ENCODE data around the gene ZBTB38.

The ZBTB38 gene

GRCh38 chr3:141337523-141337854 lies 30.8 kb upstream of the ZBTB38 start:
- DNase-seq: no peak

GRCh38 chr3:141337991-141338390 lies 30.3 kb upstream of the ZBTB38 start:
- no peak for DNase-seq

GRCh38 chr3:141338881-141339280 lies 29.4 kb upstream of the ZBTB38 start:
- DNase-seq: no peak

- DNase-seq: no peak
These were observed 26.8 kb upstream of the ZBTB38 start for GRCh38 chr3:141341536-141341935.

- DNase-seq: no peak
These were observed 25.9 kb upstream of the ZBTB38 start for GRCh38 chr3:141342386-141342785.

- no peak for DNase-seq
These were observed 25.2 kb upstream of the ZBTB38 start for GRCh38 chr3:141343077-141343476.

- no peak for DNase-seq
These were observed 24.4 kb upstream of the ZBTB38 start for GRCh38 chr3:141343865-141344271.

GRCh38 chr3:141345528-141345927 lies 22.8 kb upstream of the ZBTB38 start:
- DNase-seq: no peak

GRCh38 chr3:141346007-141346406 lies 22.3 kb upstream of the ZBTB38 start:
- no peak for DNase-seq

- no peak for DNase-seq
These were observed 21.9 kb upstream of the ZBTB38 start for GRCh38 chr3:141346418-141346817.

- DNase-seq: no peak
These were observed 21.5 kb upstream of the ZBTB38 start for GRCh38 chr3:141346839-141347238.

GRCh38 chr3:141348837-141349236 lies 19.5 kb upstream of the ZBTB38 start:
- no peak for DNase-seq

- no peak for DNase-seq
These were observed 18.6 kb upstream of the ZBTB38 start for GRCh38 chr3:141349711-141350110.

- no peak for DNase-seq
These were observed 17.6 kb upstream of the ZBTB38 start for GRCh38 chr3:141350666-141351065.

GRCh38 chr3:141352262-141352984 lies 15.9 kb upstream of the ZBTB38 start:
- no peak for DNase-seq

GRCh38 chr3:141353652-141354495 lies 14.4 kb upstream of the ZBTB38 start:
- peak; percentile 27 for DNase-seq

- DNase-seq: no peak
These were observed 13.8 kb upstream of the ZBTB38 start for GRCh38 chr3:141354517-141354916.

GRCh38 chr3:141355242-141355641 lies 13.1 kb upstream of the ZBTB38 start:
- DNase-seq: no peak

GRCh38 chr3:141356046-141356445 lies 12.3 kb upstream of the ZBTB38 start:
- DNase-seq: no peak

GRCh38 chr3:141360888-141361598 lies 7.3 kb upstream of the ZBTB38 start:
- peak; percentile 98 for DNase-seq

- no peak for DNase-seq
These were observed 5.6 kb upstream of the ZBTB38 start for GRCh38 chr3:141362736-141363135.

- no peak for DNase-seq
These were observed 3.1 kb upstream of the ZBTB38 start for GRCh38 chr3:141365201-141365600.

GRCh38 chr3:141366285-141367037 lies 1.8 kb upstream of the ZBTB38 start:
- DNase-seq: peak; percentile 89

All from fibroblast of skin of back (primary cell).